NB4 (cell line): ENCODE measurements around the gene MPDU1.

ENCODE experiments used
- DNase-seq: peaks from one replicate; pipeline ENCODE4 v3.0.0; 2010; ENCODE audit warnings: low read depth
- H3K4me3 ChIP-seq: one replicate; pipeline ENCODE4 v1.5.1; 2011; ENCODE audit warnings: mild to moderate bottlenecking, low read depth, low read length, moderate library complexity
- MYC ChIP-seq: IDR thresholded peaks from 2 replicates; pipeline ENCODE4 v1.6.1; 2011; ENCODE audit warnings: low read depth, low read length
- POLR2A ChIP-seq: IDR thresholded peaks from 2 replicates; pipeline ENCODE4 v1.6.1; 2011; ENCODE audit warnings: mild to moderate bottlenecking; ENCODE audit not compliant: insufficient read length; ENCODE audit errors: extremely low read depth
- TF ChIP-seq, protein P1 (sequence below): IDR thresholded peaks from one replicate; pipeline ENCODE4 v1.5.1; 2012; ENCODE audit warnings: low read depth, low read length
- TF ChIP-seq, protein P2 (sequence below): IDR thresholded peaks from 2 replicates; pipeline ENCODE4 v1.6.1; 2011; ENCODE audit warnings: low read depth, low read length

MPDU1 gene

GRCh38 chr17:7548585-7549400, 34.9 kb upstream of the MPDU1 start, which contains the start of gene TNFSF12:
TSS of gene TNFSF12 (plus strand) at chr17:7549058. CDS start at chr17:7549154, 96 bp downstream.
- H3K4me3 ChIP-seq, result peak within 1 kb of the TSS; percentile 34
- TF ChIP-seq, protein P1, sequence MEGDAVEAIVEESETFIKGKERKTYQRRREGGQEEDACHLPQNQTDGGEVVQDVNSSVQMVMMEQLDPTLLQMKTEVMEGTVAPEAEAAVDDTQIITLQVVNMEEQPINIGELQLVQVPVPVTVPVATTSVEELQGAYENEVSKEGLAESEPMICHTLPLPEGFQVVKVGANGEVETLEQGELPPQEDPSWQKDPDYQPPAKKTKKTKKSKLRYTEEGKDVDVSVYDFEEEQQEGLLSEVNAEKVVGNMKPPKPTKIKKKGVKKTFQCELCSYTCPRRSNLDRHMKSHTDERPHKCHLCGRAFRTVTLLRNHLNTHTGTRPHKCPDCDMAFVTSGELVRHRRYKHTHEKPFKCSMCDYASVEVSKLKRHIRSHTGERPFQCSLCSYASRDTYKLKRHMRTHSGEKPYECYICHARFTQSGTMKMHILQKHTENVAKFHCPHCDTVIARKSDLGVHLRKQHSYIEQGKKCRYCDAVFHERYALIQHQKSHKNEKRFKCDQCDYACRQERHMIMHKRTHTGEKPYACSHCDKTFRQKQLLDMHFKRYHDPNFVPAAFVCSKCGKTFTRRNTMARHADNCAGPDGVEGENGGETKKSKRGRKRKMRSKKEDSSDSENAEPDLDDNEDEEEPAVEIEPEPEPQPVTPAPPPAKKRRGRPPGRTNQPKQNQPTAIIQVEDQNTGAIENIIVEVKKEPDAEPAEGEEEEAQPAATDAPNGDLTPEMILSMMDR, result no peak
- TF ChIP-seq MYC (no peak), POLR2A (no peak)
- TF ChIP-seq, protein P2, sequence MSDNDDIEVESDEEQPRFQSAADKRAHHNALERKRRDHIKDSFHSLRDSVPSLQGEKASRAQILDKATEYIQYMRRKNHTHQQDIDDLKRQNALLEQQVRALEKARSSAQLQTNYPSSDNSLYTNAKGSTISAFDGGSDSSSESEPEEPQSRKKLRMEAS, result no peak
- DNase-seq, result peak; percentile 36

DNA sequence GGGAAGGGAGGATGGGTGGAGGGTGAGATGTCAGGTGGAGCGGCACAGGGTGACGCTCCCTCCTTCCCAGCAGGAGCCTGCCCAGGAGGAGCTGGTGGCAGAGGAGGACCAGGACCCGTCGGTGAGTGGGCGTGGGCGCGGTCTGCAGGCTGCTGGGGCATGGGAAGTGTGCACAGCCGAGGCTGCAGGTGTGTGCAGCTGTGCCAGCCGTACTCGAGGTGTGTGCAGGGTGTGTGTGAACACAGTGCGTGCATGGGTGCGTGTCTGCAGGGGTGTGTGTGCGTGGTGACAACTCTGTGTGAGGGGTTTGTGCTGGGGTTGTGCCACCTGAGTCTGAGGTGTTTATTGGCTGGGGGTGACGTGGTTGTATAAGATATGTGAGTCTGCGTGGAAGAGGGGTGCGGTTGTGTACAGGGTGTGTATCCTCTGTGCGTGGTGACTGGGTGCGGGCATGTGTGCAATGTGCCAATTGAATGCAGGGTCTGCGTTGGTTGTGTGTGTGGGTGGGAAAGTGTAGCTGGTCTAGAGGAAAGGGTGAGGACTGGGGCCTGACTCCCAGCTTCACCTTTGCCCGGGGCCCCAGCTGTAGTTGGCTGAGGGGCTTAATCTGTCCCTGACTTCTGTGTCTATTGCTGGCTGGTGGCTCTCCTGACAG, 34.1 kb upstream of the MPDU1 start:
- H3K4me3 ChIP-seq, result no peak overlapping the region
- TF ChIP-seq MYC, result no peak
- TF ChIP-seq, protein P1, result no peak
- TF ChIP-seq POLR2A, result no peak
- TF ChIP-seq, protein P2, result no peak
- no peak for DNase-seq

DNA sequence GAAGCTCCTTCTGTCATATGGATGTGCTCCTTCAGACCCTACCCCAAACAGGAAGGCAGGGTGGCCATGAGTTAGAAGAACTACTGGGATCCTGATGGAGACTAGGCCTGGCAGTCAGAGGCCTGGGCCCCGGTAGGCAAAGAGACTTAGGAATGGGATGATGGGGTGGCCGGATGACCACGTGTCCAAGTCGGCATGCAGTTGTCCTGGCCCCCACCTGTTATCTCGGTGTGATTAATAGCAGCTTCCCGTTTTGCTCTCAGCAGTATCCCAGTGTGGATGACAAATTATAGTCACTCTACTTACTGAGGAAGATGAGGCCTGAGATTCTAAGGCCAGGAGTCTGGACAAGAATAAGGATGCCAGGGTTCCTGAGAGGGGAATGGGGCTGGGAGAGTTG, 33.3 kb upstream of the MPDU1 start:
- DNase-seq, result no peak
- no peak overlapping the region for H3K4me3 ChIP-seq
- TF ChIP-seq, protein P1, result no peak
- TF ChIP-seq POLR2A, result no peak
- TF ChIP-seq MYC, result no peak
- TF ChIP-seq, protein P2, result no peak

DNA sequence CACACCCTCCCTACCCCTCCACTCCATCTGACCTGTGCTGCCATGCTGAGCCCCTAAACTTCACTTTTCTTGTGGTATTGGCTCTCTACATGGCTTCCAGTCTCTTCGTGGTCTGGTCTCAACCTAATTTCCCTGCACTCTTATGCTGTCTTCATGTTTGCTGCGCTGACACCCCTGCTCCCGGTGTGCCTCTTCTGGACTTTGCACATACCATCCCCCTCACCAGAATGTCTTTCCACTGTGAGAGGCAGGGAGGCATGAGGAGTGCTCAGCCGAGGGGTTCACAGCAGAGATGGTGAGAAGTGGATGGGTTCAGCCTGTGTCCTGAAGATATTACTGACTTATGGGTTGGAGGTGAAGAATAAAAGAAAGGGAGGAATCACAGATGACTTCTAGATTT, 32.3 kb upstream of the MPDU1 start:
- no peak for DNase-seq
- H3K4me3 ChIP-seq, result no peak overlapping the region
- TF ChIP-seq POLR2A (no peak), MYC (no peak)
- TF ChIP-seq, protein P2, result no peak
- TF ChIP-seq, protein P1, result no peak

- no peak for DNase-seq
- no peak overlapping the region for H3K4me3 ChIP-seq
- TF ChIP-seq, protein P1, result no peak
- no peak for TF ChIP-seq MYC
- TF ChIP-seq, protein P2, result no peak
Measured at GRCh38 chr17:7552621-7553051, 31.0 kb upstream of the MPDU1 start.
